Psoas muscle (tissue), 8 donors: Measurements from ENCODE around the gene ZNF2. TPM values are rescaled to one million over a fixed set of nuclear protein-coding genes. Genes with fewer than 3 reads are reported as not detected.
"Not testable (repeated sequence)": the region's sequence is repeated elsewhere in the genome, so short reads cannot be mapped to it uniquely, and the experiment has no call there.

Experiments used
- ATAC-seq, 4 donors: fragments of 200-7000 bp; cut with Tn5 transposase; one replicate each; pipeline ENCODE4 v1.9.1; 2020; ENCODE audit warnings: moderate library complexity in 3 of 4, mild to moderate bottlenecking in 2 of 4
- DNase-seq, 2 donors: peaks; one replicate each; pipeline ENCODE4 v3.0.0-alpha.2; 2020
- H3K27ac ChIP-seq: fragments of 200-600 bp; one replicate; pipeline ENCODE4 v1.8.0; 2022
- H3K27me3 ChIP-seq, 3 donors: fragments of 200-600 bp in 1 of 3; one replicate each; pipeline versions ENCODE4 v1.6.1 to v1.8.0; 2013 to 2022; ENCODE audit warnings: low read length in 2 of 3, mild to moderate bottlenecking in 2 of 3, moderate library complexity in 1 of 3; ENCODE audit not compliant: insufficient read depth in 3 of 3
- H3K36me3 ChIP-seq, 2 donors: fragments of 200-600 bp in 1 of 2; one replicate each; pipeline versions ENCODE4 v1.6.1 to v1.8.0; 2013 to 2022; ENCODE audit warnings: low read depth in 1 of 2, mild to moderate bottlenecking in 1 of 2, moderate library complexity in 1 of 2; ENCODE audit not compliant: insufficient read depth in 1 of 2
- H3K4me1 ChIP-seq: fragments of 200-600 bp; one replicate; pipeline ENCODE4 v1.8.0; 2022
- H3K4me3 ChIP-seq: fragments of 200-600 bp; one replicate; pipeline ENCODE4 v1.8.0; 2022; ENCODE audit warnings: mild to moderate bottlenecking
- H3K9me3 ChIP-seq: fragments of 200-600 bp; one replicate; pipeline ENCODE4 v1.8.0; 2022
- WGBS, 3 donors: extraction: QIAGEN DNeasy Blood & Tissue Kit; methylation state at CpG; one replicate each; pipeline versions ENCODE4 v1.1.6 to v1.1.7; 2013; 5-methylcytosine and 5-hydroxymethylcytosine counted together
- intact Hi-C, 2 donors: fragments of 100-400 bp; cut with DNase I; formaldehyde crosslinking; loops; one replicate each; pipeline versions ENCODE4 v1.11.0 to v1.14.2; 2022
- polyA plus RNA-seq, 3 donors: library from polyadenylated mRNA; stranded (reverse); fragments of 200-250 nt; gene quantifications; one replicate each; pipeline ENCODE4 v1.2.3, GENCODE V29; 2013
- total RNA-seq, 4 donors: library from RNA; stranded (reverse); fragmentation: NEBNext Ultra II Directional in 2 of 4; extraction: Animal tissue kit (Norgen Biotek cat#: 25700) in 2 of 4; gene quantifications; one replicate each; pipeline versions ENCODE4 v1.2.1 to v1.2.4, GENCODE V29; 2021 to 2023
- TF ChIP-seq, protein P1 (sequence below): fragments of 200-600 bp; IDR thresholded peaks from one replicate; pipeline ENCODE4 v1.8.0; 2022; ENCODE audit warnings: antibody characterized with exemption
- donor health status: healthy with polysubstance abuse.
- donor health status: DM: no; HTN: no; CAD: no; lungs with moderate emphysema.
- donor health status: Bipolar disorder and iron deficiency.
- donor health status: healthy.
- donor health status: DM: yes; HTN: yes; CAD: no.
- donor health status: DM: no; HTN: no; CAD: no.
- donor health status: DM: no; HTN: no; CAD: no.
- donor health status: DM: yes; HTN: yes; CAD: no.

ZNF2 gene
- total and polyA plus RNA-seq, 7 donors = 1.7 to 5.5 (median 2.7) TPM

DNA sequence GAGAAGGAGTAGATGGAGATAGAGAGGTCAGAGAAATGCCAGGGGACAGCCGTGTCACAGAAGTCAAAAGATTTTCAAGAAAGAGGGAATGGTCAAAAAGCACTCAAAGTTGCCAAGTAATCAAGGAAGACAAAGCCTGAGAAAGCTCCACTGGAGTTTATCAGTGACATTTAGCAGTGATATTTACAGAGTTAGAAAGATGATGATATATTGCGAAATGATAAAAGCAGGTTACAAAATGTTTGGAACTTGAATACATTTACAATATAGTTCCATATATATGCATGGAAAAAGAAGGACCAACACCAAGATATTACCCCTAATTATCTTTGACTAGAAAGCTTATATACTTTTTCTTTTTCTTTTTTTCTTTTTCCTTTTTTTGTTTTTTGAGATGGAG, 20.4 kb downstream of the ZNF2 start:
- peaks cover 5% of the 10 kb centered on the region for H3K9me3 ChIP-seq
- no peaks in the 10 kb centered on the region for H3K27me3 ChIP-seq
- TF ChIP-seq, protein P1, sequence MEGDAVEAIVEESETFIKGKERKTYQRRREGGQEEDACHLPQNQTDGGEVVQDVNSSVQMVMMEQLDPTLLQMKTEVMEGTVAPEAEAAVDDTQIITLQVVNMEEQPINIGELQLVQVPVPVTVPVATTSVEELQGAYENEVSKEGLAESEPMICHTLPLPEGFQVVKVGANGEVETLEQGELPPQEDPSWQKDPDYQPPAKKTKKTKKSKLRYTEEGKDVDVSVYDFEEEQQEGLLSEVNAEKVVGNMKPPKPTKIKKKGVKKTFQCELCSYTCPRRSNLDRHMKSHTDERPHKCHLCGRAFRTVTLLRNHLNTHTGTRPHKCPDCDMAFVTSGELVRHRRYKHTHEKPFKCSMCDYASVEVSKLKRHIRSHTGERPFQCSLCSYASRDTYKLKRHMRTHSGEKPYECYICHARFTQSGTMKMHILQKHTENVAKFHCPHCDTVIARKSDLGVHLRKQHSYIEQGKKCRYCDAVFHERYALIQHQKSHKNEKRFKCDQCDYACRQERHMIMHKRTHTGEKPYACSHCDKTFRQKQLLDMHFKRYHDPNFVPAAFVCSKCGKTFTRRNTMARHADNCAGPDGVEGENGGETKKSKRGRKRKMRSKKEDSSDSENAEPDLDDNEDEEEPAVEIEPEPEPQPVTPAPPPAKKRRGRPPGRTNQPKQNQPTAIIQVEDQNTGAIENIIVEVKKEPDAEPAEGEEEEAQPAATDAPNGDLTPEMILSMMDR = no peak
- 61 to 76% (median 64%) methylated on average over 2 of the region's 2 CpGs for WGBS, 3 donors
- no peak for DNase-seq
- no peak overlapping the region for H3K4me3 ChIP-seq
- no peak overlapping the region for H3K27ac ChIP-seq
- H3K36me3 ChIP-seq = peaks cover 17 to 24% of the 10 kb centered on the region in 2 donors
- intact Hi-C loops = no loop called here
- no peak for ATAC-seq
- H3K4me1 ChIP-seq = no peaks in the 10 kb centered on the region

DNA sequence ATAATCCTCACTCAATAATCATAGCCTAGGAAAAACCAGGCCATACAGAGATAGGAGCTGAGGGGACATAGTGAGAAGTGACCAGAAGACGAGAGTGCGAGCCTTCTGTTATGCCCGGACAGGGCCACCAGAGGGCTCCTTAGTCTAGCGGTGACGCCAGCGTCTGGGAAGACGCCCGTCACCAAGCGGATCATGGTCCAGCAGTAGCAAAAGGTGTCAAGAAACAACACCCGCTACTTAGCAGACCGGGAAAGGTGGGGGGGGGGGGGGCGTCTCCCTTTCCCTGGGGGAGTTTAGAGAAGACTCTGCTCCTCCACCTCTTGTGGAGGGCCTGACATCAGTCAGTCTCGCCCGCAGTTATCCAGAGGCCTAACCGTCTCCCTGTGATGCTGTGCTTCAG, 27.3 kb downstream of the ZNF2 start:
- H3K27ac ChIP-seq, H3K4me1 ChIP-seq, ATAC-seq, H3K36me3 ChIP-seq, H3K9me3 ChIP-seq, H3K4me3 ChIP-seq, H3K27me3 ChIP-seq: not testable (repeated sequence)
- peak; percentile 57 to 74 for DNase-seq
- 4 to 18% (median 13%) methylated on average over 12 to 15 of the region's 15 CpGs for WGBS, 3 donors
- TF ChIP-seq, protein P1 = peak; percentile 61
- intact Hi-C loops = loop anchor here (5.0 to 10.0 kb wide), 2 partner anchors 122 to 124 kb away; no protein-coding TSS in a partner anchor

DNA sequence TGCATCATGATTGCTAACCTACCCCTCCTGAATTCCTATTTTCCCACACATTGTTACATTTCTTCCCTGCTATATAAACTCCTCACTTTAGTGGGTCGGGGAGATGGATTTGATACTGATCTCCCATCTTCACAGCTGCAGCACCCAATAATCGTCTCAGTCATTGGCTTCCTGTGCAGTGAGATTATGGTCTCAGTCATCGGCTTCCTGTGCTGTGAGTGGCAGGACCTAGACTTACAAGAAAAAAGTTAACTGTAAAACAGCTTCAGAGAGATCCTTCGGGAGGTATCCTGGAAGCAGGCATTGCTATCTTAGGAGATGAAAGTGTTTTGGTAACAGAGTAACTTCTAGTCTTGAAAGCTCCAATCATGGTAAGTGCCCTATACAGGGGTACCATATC, 38.3 kb downstream of the ZNF2 start:
- ATAC-seq (no peak), DNase-seq (no peak)
- Histone ChIP-seq H3K4me3 (no peak overlapping the region), H3K27me3 (no peaks in the 10 kb centered on the region), H3K4me1 (peaks cover 3% of the 10 kb centered on the region), H3K36me3 (peaks cover 0 to 5% of the 10 kb centered on the region in 2 donors), H3K9me3 (no peaks in the 10 kb centered on the region), H3K27ac (no peak overlapping the region)
- intact Hi-C loops = loop anchor here in 1 of 2 donors (5.0 kb wide), 1 partner anchor 37 kb away; the partner anchor contains the start of gene ZNF2
- TF ChIP-seq, protein P1 = no peak
- WGBS, 3 donors = 81 to 86% (median 85%) methylated on average over 4 of the region's 4 CpGs

DNA sequence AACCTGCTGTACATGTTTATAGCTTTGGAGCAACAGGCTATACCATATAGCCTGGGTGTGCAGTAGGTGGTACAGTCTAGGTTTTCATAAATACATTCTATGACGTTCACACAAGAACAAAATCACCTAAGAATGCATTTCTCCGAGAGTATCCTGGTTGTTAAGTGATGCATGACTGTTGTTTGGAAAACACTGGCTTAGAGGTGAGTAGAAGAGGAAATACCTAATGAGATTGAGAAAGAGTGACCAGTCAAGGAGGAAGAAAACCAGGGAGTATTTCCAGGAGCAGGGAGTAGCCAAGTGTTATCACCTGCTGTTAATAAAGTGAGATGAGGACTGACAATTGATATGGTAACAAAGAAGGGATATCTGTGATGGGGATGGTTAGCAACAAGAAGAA, 38.8 kb downstream of the ZNF2 start:
- TF ChIP-seq, protein P1 = no peak
- no peaks in the 10 kb centered on the region for H3K27me3 ChIP-seq
- peaks cover 3% of the 10 kb centered on the region for H3K4me1 ChIP-seq
- H3K27ac ChIP-seq = no peak overlapping the region
- no peak for DNase-seq
- 86 to 91% (median 91%) methylated on average over 2 of the region's 2 CpGs for WGBS, 3 donors
- intact Hi-C loops = loop anchor here in 1 of 2 donors (5.0 kb wide), 1 partner anchor 37 kb away; the partner anchor contains the start of gene ZNF2
- H3K4me3 ChIP-seq = no peak overlapping the region
- H3K36me3 ChIP-seq = peaks cover 0 to 10% of the 10 kb centered on the region in 2 donors
- no peaks in the 10 kb centered on the region for H3K9me3 ChIP-seq
- no peak for ATAC-seq

DNA sequence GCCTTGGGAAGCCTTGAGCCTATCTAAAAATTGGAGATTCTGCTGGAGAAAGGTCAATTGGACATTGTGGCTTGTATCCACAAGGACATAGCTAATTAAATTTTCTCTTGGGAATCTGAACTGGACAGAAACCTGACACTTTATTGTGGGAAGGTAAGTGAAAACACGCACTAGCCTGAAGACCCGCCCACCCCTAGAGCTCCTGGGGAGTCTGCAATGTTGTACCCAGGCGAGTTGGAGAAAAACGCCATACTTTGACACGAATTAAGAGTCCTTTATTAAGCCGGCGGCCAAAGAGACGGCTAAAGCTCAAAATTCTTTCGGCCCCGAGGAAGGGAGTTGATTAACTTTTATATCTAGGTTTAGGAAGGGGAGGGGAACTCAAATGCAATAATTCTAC, 40.5 kb downstream of the ZNF2 start:
- DNase-seq = no peak
- H3K4me3 ChIP-seq = peak overlapping the region; percentile 83
- H3K27ac ChIP-seq = peak overlapping the region; percentile 91
- intact Hi-C loops = loop anchor here in 1 of 2 donors (2.0 kb wide), 1 partner anchor 41 kb away; the partner anchor contains the start of gene ZNF2
- peaks cover 3 to 14% of the 10 kb centered on the region in 2 donors for H3K36me3 ChIP-seq
- peaks cover 3% of the 10 kb centered on the region for H3K4me1 ChIP-seq
- H3K27me3 ChIP-seq = no peaks in the 10 kb centered on the region
- WGBS, 3 donors = 39 to 40% (median 39%) methylated on average over 10 of the region's 10 CpGs
- TF ChIP-seq, protein P1 = no peak
- peaks cover 7% of the 10 kb centered on the region for H3K9me3 ChIP-seq
- ATAC-seq = no peak
